Neural progenitor cell (in vitro differentiated cells): Measurements from ENCODE around the gene CKAP2. TPM values are rescaled to one million over a fixed set of nuclear protein-coding genes. Genes with fewer than 3 reads are reported as not detected.

Experiments
- DNase-seq: peaks from one replicate; pipeline ENCODE4 v3.0.0-alpha.2; 2016; ENCODE audit warnings: low spot score
- H2AFZ ChIP-seq: fragments of 200-600 bp; sonication (generic); replicated peaks from 2 replicates; pipeline ENCODE4 v1.6.1; 2016; ENCODE audit warnings: antibody characterized with exemption
- H3F3A ChIP-seq: fragments of 200-600 bp; sonication (generic); 2 replicates; pipeline ENCODE4 v1.6.1; 2016; ENCODE audit warnings: antibody characterized with exemption, low read depth
- H3K27ac ChIP-seq: fragments of 200-600 bp; sonication (generic); 2 replicates; pipeline ENCODE4 v1.5.1; 2016; ENCODE audit warnings: mild to moderate bottlenecking
- H3K27me3 ChIP-seq: fragments of 200-600 bp; sonication (generic); 2 replicates; pipeline ENCODE4 v1.6.1; 2016; ENCODE audit warnings: mild to moderate bottlenecking, moderate library complexity
- H3K36me3 ChIP-seq: fragments of 200-600 bp; sonication (generic); 2 replicates; pipeline ENCODE4 v1.5.1; 2016
- H3K4me1 ChIP-seq: fragments of 200-600 bp; sonication (generic); 2 replicates; pipeline ENCODE4 v1.6.1; 2016; ENCODE audit warnings: mixed run types
- H3K4me2 ChIP-seq: fragments of 200-600 bp; sonication (generic); 2 replicates; pipeline ENCODE4 v1.6.1; 2016
- H3K4me3 ChIP-seq: fragments of 200-600 bp; sonication (generic); 2 replicates; pipeline ENCODE4 v1.5.1; 2016
- H3K79me2 ChIP-seq: fragments of 200-600 bp; sonication (generic); 2 replicates; pipeline ENCODE4 v1.6.1; 2016; ENCODE audit warnings: low read depth
- H3K9ac ChIP-seq: fragments of 200-600 bp; sonication (generic); 2 replicates; pipeline ENCODE4 v1.6.1; 2016
- H3K9me3 ChIP-seq: fragments of 200-600 bp; sonication (generic); 2 replicates; pipeline ENCODE4 v1.5.1; 2016; ENCODE audit warnings: low read depth
- H4K20me1 ChIP-seq: fragments of 200-600 bp; sonication (generic); 2 replicates; pipeline ENCODE4 v1.6.1; 2016; ENCODE audit warnings: low read depth
- H3K27ac Mint-ChIP-seq: 3 replicates; pipeline ENCODE4 v1.8.0; 2021; ENCODE audit warnings: mixed read lengths
- H3K27me3 Mint-ChIP-seq: 2 replicates; pipeline ENCODE4 v1.8.0; 2022; ENCODE audit warnings: low read depth, mild to moderate bottlenecking, inconsistent platforms, moderate library complexity, mixed read lengths; ENCODE audit not compliant: insufficient read depth
- H3K36me3 Mint-ChIP-seq: 3 replicates; pipeline ENCODE4 v1.8.0; 2021; ENCODE audit warnings: mixed read lengths
- H3K4me1 Mint-ChIP-seq: 3 replicates; pipeline ENCODE4 v1.8.0; 2021; ENCODE audit warnings: mixed read lengths
- H3K4me3 Mint-ChIP-seq: 3 replicates; pipeline ENCODE4 v1.8.0; 2021; ENCODE audit warnings: mild to moderate bottlenecking, moderate library complexity, mixed read lengths
- H3K9me3 Mint-ChIP-seq: 3 replicates; pipeline ENCODE4 v1.8.0; 2020; ENCODE audit warnings: mixed read lengths
- CTCF ChIP-seq: fragments of 200-600 bp; sonication (generic); IDR thresholded peaks from 2 replicates; pipeline ENCODE4 v1.5.1; 2017; ENCODE audit warnings: antibody characterized with exemption, mild to moderate bottlenecking
- EZH2 ChIP-seq: fragments of 200-600 bp; sonication (generic); IDR thresholded peaks from 2 replicates; pipeline ENCODE4 v1.6.1; 2017; ENCODE audit warnings: antibody characterized with exemption, mild to moderate bottlenecking, moderate library complexity
- EZH2phosphoT487 ChIP-seq: fragments of 200-600 bp; sonication (generic); IDR thresholded peaks from 2 replicates; pipeline ENCODE4 v1.6.1; 2017; ENCODE audit warnings: antibody characterized with exemption
- total RNA-seq: library from RNA; depleted of rRNA; stranded (reverse); fragments of >200 nt; gene quantifications from 2 replicates; pipeline ENCODE4 v1.2.3, GENCODE V29; 2015; ENCODE audit warnings: low replicate concordance

Gene CKAP2
- total RNA-seq, 1 donor from 2014 or later, result 224 TPM

- H3K9me3 ChIP-seq, result no peaks in the 10 kb centered on the region
- no peaks in the 10 kb centered on the region for H3K9me3 Mint-ChIP-seq
- H3K4me3 ChIP-seq, result no peak overlapping the region
- no peaks in the 10 kb centered on the region for H3K36me3 ChIP-seq
- peaks cover 28% of the 10 kb centered on the region for H3K4me1 Mint-ChIP-seq
- TF ChIP-seq EZH2phosphoT487 (no peak), EZH2 (no peak), CTCF (no peak)
- H3K27me3 Mint-ChIP-seq, result no peaks in the 10 kb centered on the region
- no peak overlapping the region for H2AFZ ChIP-seq
- peaks cover 45% of the 10 kb centered on the region for H3K79me2 ChIP-seq
- H3K27ac Mint-ChIP-seq, result peak overlapping the region; percentile 93
- no peak overlapping the region for H3K27ac ChIP-seq
- H4K20me1 ChIP-seq, result peaks cover 29% of the 10 kb centered on the region
- peaks cover 22% of the 10 kb centered on the region for H3K4me1 ChIP-seq
- H3F3A ChIP-seq, result peaks cover 13% of the 10 kb centered on the region
- H3K4me2 ChIP-seq, result peak overlapping the region; percentile 59
- H3K4me3 Mint-ChIP-seq, result peak overlapping the region; percentile 86
- H3K9ac ChIP-seq, result no peak overlapping the region
- H3K27me3 ChIP-seq, result no peaks in the 10 kb centered on the region
- H3K36me3 Mint-ChIP-seq, result peaks cover 8% of the 10 kb centered on the region
- no peak for DNase-seq
Measured at GRCh38 chr13:52451135-52451804, 4.0 kb upstream of the CKAP2 start.

GRCh38 chr13:52452470-52452869 lies 2.8 kb upstream of the CKAP2 start:
- Mint-ChIP-seq H3K36me3 (peaks cover 11% of the 10 kb centered on the region), H3K4me3 (no peak overlapping the region), H3K27ac (no peak overlapping the region), H3K4me1 (peaks cover 40% of the 10 kb centered on the region), H3K27me3 (no peaks in the 10 kb centered on the region), H3K9me3 (no peaks in the 10 kb centered on the region)
- TF ChIP-seq EZH2 (no peak), CTCF (no peak), EZH2phosphoT487 (no peak)
- H3K9ac ChIP-seq, result no peak overlapping the region
- H3K27me3 ChIP-seq, result no peaks in the 10 kb centered on the region
- peaks cover 39% of the 10 kb centered on the region for H4K20me1 ChIP-seq
- H3K9me3 ChIP-seq, result no peaks in the 10 kb centered on the region
- peaks cover 13% of the 10 kb centered on the region for H3F3A ChIP-seq
- H3K27ac ChIP-seq, result no peak overlapping the region
- peaks cover 34% of the 10 kb centered on the region for H3K4me1 ChIP-seq
- no peak for DNase-seq
- peaks cover 4% of the 10 kb centered on the region for H3K36me3 ChIP-seq
- H2AFZ ChIP-seq, result no peak overlapping the region
- H3K4me2 ChIP-seq, result no peak overlapping the region
- H3K79me2 ChIP-seq, result peaks cover 45% of the 10 kb centered on the region
- no peak overlapping the region for H3K4me3 ChIP-seq

- no peaks in the 10 kb centered on the region for H3K9me3 ChIP-seq
- H3K27ac Mint-ChIP-seq, result peak overlapping the region; percentile 79
- H3K4me3 Mint-ChIP-seq, result peak overlapping the region; percentile 93
- H3K36me3 ChIP-seq, result peaks cover 8% of the 10 kb centered on the region
- no peak overlapping the region for H3K27ac ChIP-seq
- H3K9ac ChIP-seq, result no peak overlapping the region
- H3K27me3 Mint-ChIP-seq, result peaks cover 2% of the 10 kb centered on the region
- peaks cover 17% of the 10 kb centered on the region for H3K36me3 Mint-ChIP-seq
- H3F3A ChIP-seq, result peaks cover 10% of the 10 kb centered on the region
- H3K27me3 ChIP-seq, result no peaks in the 10 kb centered on the region
- H4K20me1 ChIP-seq, result peaks cover 39% of the 10 kb centered on the region
- peaks cover 45% of the 10 kb centered on the region for H3K79me2 ChIP-seq
- peak; percentile 32 for DNase-seq
- peak overlapping the region; percentile 89 for H3K4me3 ChIP-seq
- peaks cover 35% of the 10 kb centered on the region for H3K4me1 ChIP-seq
- no peak for TF ChIP-seq EZH2
- TF ChIP-seq EZH2phosphoT487, result no peak
- no peak for TF ChIP-seq CTCF
- no peaks in the 10 kb centered on the region for H3K9me3 Mint-ChIP-seq
- peaks cover 39% of the 10 kb centered on the region for H3K4me1 Mint-ChIP-seq
- H3K4me2 ChIP-seq, result peak overlapping the region; percentile 95
- H2AFZ ChIP-seq, result peak overlapping the region; percentile 65
Measured at GRCh38 chr13:52454459-52454819, 839 bp upstream of the CKAP2 start.
